OCI-LY3 (cell line): ENCODE data around the gene PDCD2L.
"Not testable (repeated sequence)": the region's sequence is repeated elsewhere in the genome, so short reads cannot be mapped to it uniquely, and the experiment has no call there.

Experiments
- EZH2phosphoT487 ChIP-seq: fragments of 200-600 bp; shearing (Covaris generic); IDR thresholded peaks from 2 replicates; pipeline ENCODE4 v1.6.1; 2018; ENCODE audit warnings: antibody characterized with exemption, mixed run types, low read depth
- TF ChIP-seq, protein P1 (sequence below): fragments of 200-600, 300-600 bp; sonication (generic); IDR thresholded peaks from 2 replicates; pipeline ENCODE4 v1.5.1; 2014; ENCODE audit warnings: antibody characterized with exemption, low read length, low read depth

GRCh38 chr19:34469026-34469425 lies 64.8 kb downstream of the PDCD2L start:
- TF ChIP-seq, protein P1, sequence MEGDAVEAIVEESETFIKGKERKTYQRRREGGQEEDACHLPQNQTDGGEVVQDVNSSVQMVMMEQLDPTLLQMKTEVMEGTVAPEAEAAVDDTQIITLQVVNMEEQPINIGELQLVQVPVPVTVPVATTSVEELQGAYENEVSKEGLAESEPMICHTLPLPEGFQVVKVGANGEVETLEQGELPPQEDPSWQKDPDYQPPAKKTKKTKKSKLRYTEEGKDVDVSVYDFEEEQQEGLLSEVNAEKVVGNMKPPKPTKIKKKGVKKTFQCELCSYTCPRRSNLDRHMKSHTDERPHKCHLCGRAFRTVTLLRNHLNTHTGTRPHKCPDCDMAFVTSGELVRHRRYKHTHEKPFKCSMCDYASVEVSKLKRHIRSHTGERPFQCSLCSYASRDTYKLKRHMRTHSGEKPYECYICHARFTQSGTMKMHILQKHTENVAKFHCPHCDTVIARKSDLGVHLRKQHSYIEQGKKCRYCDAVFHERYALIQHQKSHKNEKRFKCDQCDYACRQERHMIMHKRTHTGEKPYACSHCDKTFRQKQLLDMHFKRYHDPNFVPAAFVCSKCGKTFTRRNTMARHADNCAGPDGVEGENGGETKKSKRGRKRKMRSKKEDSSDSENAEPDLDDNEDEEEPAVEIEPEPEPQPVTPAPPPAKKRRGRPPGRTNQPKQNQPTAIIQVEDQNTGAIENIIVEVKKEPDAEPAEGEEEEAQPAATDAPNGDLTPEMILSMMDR = not testable (repeated sequence)
- not testable (repeated sequence) for TF ChIP-seq EZH2phosphoT487
